DMS 273 treated with DMSO at 0.1 percent for 48 hours (cell line): Measurements from ENCODE around the gene CD81.

Experiments used
- DNase-seq: peaks from one replicate; lab custom pipeline; 2025; lab: John Stamatoyannopoulos, UW

Gene CD81

DNA sequence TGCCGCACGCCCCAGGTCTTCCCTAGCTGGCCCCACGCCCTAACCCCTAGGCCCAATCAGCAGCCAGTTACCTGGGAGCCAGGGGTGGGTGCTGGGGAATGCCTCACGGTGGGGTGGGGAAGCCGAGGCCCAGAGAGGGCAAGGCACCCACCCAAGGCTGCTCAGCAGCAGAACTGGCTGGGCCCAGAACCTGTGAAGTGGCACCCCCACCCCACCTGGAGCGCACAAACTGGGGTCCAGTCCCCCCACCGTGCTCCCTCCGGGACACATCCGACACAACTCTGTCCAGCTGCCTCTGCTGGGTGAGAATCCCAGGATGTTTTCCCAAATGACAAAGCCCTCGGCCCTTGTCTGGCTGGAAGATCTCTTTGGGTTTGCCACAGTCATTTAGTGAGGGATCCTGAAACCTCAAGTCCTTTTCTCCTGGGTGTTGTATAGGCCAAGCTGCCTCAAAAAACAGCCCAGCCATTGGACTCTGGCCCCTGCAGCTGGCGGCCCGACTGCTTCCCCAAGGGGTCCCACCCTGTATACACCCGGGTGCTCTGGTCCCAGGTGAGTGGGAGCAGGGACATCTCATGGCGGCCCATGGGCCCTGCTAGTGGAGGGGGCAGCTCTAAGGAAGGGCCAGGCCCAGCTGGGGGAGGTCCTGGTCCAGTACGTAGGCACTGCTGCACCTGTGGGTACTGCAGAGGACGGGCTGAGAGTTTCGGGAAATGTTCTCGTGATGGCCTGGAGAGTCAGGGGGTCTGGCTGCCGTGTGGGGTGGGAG lies 44.3 kb downstream of the CD81 start:
- no peak for DNase-seq

GRCh38 chr11:2421996-2422395 lies 44.9 kb downstream of the CD81 start:
- no peak for DNase-seq

GRCh38 chr11:2422461-2423156 lies 45.5 kb downstream of the CD81 start:
- no peak for DNase-seq

- DNase-seq, result no peak
Observed at GRCh38 chr11:2423157-2424025, 46.3 kb downstream of the CD81 start.

GRCh38 chr11:2424811-2425495 lies 47.8 kb downstream of the CD81 start:
- DNase-seq, result no peak

DNA sequence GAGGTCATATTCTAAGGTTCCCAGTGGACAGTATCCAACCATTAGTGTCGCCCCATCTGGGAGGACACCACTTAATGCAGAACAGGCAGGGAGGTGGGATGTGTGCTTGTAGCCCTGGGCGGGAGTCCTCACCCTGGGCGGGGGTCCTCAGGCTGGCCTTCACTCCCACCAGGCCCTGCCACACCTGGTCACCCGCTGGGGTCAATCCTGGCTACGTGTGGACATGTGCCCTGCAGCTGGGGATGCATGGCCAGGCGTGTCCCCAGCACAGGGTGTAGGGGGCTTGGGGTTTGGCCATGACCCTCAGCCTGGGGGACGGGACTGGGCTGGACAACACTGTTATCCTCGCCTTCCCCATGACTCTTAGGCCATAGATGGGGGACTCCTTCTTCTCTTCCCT lies 48.4 kb downstream of the CD81 start:
- no peak for DNase-seq

DNA sequence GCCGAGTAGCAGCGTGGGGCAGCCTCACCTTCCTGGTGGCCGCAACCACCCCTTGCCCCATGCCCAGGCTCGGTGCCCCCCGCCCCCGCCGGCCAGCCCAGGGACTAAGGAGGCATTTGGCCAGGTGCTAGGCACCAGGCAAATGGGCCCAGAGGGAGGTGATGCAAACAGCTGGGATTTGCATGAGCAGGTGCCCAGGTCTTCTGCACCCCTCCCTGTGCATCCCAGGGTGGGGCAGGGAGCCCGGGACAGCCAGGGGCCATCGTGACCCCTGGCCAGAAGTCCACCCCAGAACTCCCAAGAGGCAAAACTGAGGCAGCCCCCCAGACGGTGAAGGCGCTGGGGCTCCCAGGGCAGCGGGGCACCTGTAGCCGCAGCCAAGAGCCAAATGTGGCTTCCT lies 49.1 kb downstream of the CD81 start:
- no peak for DNase-seq

DNA sequence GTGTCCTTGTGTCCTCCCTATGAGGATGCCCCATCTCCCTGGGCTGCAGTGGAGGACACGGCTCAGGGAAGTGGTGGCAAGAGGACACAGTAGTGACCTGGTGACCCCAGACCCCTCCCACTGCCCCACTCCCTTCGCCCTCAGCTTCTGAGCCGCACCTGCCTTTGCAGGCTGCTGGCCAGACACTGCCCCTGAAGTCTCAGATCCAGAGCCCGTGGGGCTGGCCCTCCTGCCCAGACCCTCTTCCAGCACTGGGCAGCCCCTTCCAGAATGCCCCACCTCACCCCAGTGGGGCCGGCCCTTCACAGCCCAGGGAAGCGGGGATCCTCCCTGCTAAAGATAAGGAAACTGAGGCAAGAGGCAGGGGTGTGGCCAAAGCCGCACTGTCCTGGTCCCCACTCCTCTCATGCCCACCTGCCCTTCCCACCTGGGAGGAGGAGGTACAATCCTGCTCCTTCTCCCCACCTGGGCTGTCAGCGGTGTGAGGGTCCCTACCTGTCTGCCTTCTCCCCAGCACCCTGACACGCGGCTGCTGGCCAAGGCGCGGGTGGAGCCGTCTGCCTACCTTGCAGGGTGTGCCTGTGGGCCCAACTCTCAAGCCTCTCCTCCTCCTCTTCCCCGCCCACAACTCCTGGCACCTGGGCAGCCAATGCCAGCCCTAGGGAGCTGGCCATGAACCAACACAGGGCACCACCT lies 49.9 kb downstream of the CD81 start:
- DNase-seq, result no peak

GRCh38 chr11:2427721-2428321 lies 50.7 kb downstream of the CD81 start:
- no peak for DNase-seq

DNA sequence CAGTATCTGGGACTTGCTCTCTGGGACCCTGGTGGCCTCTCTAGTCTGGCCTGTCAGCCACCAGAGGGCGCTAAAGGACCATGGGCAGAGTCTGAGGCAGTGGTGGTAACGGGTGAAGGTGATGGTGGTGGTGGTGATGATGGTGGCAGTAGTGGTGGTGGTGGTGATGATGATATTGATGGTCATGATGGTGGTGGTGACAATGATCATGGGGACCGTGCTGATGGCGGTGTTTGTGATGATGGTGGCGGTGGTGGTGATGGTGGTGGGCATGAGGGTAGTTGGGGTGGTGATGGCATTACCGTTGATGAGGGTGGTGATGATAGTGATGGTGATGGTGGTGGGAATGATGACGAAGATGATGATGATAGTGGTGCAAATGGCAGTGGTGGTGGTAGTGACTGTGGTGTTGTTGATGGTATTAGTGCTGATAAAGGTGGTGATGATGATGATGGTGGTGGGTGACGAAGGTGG lies 51.2 kb downstream of the CD81 start:
- DNase-seq, result no peak

- DNase-seq, result no peak
Observed at GRCh38 chr11:2431395-2431794, 54.3 kb downstream of the CD81 start.

- DNase-seq, result no peak
Observed at GRCh38 chr11:2432171-2432621, 55.1 kb downstream of the CD81 start.

GRCh38 chr11:2432628-2433071 lies 55.5 kb downstream of the CD81 start:
- DNase-seq, result no peak

- no peak for DNase-seq
Observed at GRCh38 chr11:2433106-2433925, 56.2 kb downstream of the CD81 start.

- no peak for DNase-seq
Observed at GRCh38 chr11:2434008-2434407, 56.9 kb downstream of the CD81 start.

GRCh38 chr11:2434506-2435255 lies 57.6 kb downstream of the CD81 start:
- DNase-seq, result no peak

DNA sequence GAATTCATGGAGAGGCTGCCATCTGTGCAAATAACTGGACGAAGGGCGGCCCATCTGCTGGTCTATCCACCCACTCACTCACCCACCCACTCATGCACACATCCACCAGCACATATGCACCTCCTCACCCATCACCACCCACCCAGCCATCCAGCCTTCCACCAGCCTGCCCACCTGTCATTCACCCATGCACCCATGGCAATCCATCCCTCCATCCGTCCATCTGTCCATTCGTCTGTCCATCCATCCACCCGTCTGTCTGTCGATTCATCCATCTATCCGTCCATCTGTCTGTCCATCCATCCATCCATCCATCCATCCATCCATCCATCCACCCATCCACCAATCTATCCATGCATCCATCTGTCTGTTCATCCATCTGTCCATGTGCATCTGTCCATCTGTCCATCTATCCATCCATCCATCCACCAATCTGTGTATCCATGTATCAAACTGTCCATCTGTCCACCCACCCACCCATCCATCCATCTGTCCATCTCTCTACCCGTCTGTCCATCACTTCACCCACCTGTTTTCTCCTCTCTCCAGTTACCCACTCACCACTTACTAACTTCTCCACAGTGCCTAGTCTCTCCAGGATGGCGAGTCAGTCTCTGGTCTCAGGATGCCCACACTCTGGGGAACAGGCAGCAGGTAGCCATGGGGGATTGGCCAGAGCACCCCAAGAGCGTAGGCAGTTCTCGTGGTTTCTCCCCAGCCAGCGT lies 58.3 kb downstream of the CD81 start:
- DNase-seq, result no peak

DNA sequence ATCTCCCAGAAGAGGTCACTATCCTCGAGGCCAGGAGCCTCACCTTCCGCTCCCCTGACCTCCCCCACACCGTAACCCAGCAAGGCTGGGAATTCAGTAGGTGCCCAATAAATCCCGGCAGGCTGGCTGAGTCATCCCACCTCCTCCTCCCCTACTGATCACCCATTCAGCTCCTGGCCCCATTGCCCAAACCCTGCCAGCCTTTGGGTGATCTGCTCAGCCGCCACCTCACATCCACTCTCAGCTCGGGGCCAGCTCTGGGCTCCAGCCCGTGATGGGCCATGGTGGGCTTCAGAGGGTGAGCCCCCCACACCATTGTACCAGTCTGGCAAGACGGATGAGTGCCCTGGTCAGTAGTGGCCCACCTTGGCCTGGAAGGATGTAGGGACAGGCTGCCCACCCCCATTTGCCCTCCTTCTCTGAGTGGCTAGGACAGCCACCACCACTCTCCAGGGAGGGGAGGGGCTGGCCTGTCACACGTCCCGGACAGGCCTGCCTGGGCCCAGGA lies 59.0 kb downstream of the CD81 start:
- DNase-seq, result no peak
